PC-3 (cell line): ENCODE data around the gene IDE.

ENCODE experiments used
- CTCF ChIP-seq: fragments of 300-600 bp; sonication (generic); conservative IDR thresholded peaks from 2 replicates; pipeline ENCODE4 v1.5.1; 2017; ENCODE audit warnings: antibody characterized with exemption, low read depth, mild to moderate bottlenecking, low read length
- EZH2 ChIP-seq: fragments of 300-600 bp; sonication (generic); IDR thresholded peaks from one replicate; pipeline ENCODE4 v1.6.1; 2017; ENCODE audit warnings: antibody characterized with exemption, mild to moderate bottlenecking, low read length; ENCODE audit not compliant: unreplicated experiment
- EZH2phosphoT487 ChIP-seq: fragments of 300-600 bp; sonication (generic); IDR thresholded peaks from 2 replicates; pipeline ENCODE4 v1.6.1; 2018; ENCODE audit warnings: mild to moderate bottlenecking, antibody characterized with exemption, low read length, borderline replicate concordance

- TF ChIP-seq CTCF (no peak), EZH2phosphoT487 (no peak), EZH2 (no peak)
Observed at GRCh38 chr10:92542458-92542857, 31.4 kb downstream of the IDE start.
